NCI-H2081 (cell line): ENCODE measurements around the gene HOXD4.
A peak's percentile ranks its signal among the peaks of the same experiment; 100 is the strongest.

Source experiments
- DNase-seq, 2 experiments: peaks; one replicate each; lab custom pipeline; 2025; lab: John Stamatoyannopoulos, UW

HOXD4 gene

DNA sequence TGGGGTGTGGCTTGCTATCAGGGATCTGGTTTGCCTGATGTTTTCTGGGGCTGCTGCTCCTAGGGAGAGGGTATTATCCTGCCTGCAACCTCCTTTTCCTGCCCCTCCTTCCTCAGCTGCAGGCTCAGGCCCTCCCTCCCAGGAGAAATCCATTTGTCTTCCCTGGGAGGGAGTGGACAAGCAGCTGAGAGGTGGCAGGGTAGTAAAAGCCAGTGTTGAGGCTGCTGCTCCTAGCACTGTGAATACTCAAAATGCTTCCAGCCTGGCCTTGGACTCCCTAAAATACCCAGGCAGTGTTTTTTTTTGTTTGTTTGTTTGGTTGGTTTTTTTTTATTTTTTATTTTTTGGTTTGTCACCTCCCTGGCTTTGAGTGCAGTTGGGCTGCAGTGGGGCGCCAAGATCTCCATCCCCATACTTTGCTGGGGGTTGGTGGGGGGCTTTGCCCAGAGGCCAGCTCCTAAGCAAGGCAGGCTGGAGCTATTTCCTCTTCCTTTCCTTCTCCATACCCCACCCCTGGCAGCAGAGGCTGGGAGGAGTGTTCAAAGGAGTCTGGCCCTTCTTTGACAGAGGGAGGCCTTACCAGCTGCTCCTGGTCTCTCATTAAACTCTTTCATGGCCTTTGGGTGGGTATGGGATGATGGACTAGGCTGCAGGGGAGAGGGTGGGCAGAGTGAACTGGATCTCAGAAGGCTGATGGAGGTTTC lies 19.4 kb downstream of the HOXD4 start:
- DNase-seq, result peak in 1 of 2 experiments; percentile 7

DNA sequence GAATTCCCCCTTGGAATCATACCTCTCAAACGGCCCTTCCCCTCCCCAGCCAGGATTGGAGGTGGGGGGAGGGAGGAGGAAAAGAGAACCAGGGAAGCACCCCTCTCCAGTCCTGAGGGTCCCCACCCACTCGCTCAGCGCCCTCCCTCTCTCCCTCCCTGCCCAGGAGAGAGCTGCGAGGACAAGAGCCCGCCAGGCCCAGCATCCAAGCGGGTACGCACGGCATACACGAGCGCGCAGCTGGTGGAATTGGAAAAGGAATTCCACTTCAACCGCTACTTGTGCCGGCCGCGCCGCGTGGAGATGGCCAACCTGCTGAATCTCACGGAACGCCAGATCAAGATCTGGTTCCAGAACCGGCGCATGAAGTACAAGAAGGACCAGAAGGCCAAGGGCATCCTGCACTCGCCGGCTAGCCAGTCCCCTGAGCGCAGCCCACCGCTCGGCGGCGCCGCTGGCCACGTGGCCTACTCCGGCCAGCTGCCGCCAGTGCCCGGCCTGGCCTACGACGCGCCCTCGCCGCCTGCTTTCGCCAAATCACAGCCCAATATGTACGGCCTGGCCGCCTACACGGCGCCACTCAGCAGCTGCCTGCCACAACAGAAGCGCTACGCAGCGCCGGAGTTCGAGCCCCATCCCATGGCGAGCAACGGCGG lies 20.1 kb downstream of the HOXD4 start:
- no peak for DNase-seq

DNA sequence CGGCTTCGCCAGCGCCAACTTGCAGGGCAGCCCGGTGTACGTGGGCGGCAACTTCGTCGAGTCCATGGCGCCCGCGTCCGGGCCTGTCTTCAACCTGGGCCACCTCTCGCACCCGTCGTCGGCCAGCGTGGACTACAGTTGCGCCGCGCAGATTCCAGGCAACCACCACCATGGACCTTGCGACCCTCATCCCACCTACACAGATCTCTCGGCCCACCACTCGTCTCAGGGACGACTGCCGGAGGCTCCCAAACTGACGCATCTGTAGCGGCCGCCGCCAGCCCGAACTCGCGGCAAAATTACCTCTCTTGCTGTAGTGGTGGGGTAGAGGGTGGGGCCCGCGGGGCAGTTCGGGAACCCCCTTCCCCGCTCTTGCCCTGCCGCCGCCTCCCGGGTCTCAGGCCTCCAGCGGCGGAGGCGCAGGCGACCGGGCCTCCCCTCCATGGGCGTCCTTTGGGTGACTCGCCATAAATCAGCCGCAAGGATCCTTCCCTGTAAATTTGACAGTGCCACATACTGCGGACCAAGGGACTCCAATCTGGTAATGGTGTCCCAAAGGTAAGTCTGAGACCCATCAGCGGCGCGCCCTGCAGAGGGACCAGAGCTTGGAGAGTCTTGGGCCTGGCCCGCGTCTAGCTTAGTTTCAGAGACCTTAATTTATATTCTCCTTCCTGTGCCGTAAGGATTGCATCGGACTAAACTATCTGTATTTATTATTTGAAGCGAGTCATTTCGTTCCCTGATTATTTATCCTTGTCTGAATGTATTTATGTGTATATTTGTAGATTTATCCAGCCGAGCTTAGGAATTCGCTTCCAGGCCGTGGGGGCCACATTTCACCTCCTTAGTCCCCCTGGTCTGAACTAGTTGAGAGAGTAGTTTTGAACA lies 20.9 kb downstream of the HOXD4 start:
- no peak for DNase-seq

- DNase-seq, result no peak
Observed at GRCh38 chr2:176172895-176173566, 21.7 kb downstream of the HOXD4 start.

DNA sequence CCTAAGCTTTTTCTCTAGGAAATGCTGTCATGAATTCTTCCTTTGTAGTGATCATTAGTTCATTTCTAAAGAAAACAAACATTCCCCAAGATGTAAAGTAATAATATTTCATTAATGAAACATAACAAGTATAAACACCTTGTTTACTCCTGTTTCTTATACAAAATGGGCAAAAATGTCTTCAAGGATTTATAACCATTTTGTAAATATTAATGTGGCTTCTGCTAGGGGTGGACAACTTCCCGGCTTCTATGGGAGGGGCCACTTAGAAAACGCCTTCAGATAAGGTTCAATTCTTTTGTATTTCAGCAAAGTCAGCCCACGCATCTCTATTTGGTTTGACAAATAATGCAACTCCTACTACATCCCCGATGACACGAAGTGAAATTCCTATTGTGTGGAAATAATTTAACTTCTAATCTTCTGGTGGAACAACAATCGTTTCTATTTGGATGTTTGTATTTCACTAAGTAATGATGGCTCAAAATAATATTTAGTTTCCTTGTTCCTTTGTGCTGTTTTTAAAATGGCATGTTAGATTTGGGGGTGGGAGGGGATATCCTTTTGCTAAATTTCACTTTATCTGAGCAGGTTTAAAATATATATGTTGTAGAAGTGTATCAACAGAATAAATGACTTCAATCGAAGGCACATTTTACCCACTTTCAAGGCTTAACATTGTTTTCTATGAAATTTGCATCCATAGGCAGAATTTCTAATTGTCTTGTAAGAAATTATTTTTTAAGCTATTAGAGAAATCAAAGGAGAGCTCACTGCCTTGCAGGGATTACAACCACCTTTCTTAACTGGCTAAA lies 22.4 kb downstream of the HOXD4 start:
- no peak for DNase-seq

DNA sequence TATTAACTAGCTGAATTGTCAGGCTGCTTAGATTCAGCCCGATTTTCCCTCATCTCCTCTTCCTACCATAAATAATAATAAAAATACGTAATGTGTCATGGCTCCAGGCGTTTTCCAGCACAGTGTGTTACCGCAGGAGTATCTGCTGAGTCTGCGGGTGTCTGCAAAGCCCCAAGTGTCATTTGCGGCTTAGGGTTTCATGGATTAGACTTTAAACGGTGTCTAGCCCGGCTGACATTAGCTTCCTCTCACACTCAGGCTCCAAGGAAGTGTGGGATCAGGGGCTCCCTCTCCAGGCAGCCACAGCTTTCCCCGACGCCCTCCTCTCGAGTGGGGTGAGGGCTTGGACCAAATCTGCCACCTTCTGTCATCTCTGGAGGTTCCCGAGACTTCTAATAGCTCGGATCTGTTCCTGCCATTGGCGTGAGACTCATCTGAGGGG lies 23.1 kb downstream of the HOXD4 start:
- peak in 1 of 2 experiments; percentile 34 for DNase-seq

GRCh38 chr2:176174824-176175708 lies 23.7 kb downstream of the HOXD4 start:
- peak; percentile 27 to 56 for DNase-seq

DNA sequence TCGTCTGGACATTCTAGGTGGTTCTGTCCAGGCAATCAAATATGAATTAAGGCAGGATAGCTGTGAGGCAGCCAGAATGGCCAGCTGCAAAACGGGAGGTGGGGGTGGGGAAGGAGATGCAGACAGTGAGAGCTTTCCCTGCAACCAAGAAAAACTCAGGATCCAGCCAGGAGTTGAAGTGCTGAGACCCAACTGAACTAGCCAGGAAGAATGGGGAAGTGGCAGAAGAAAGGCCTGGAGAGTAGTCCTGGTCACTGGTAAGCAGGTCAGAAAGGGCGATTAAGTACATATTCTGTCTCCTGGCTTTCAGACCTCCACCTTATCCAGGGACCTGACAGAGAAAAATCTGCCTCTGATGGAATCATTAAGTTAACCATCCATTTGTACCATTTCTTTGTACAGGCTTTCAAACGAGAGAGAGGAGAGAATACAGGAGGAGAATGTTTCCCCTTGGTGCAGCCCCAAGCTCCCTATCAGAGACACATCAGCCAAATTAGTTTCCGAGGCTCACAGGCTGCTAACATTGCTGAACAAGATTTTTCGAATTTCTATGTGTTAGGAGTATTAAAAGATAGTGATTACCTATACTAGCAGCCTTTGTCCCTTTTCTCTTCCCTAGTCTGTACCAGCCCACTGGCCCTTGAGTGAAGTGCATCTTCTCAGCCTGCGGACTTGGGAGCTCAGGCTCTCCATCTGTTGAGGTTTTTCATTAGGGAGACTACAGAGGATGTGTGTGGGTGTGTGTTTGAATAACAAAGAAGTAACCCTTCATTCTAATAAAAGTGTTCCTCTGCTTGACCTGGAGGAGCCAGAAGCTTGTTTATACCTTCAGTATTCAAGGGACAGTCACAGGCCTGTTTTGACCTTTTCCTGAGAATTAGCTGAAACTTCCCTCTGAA lies 24.6 kb downstream of the HOXD4 start:
- DNase-seq, result no peak

DNA sequence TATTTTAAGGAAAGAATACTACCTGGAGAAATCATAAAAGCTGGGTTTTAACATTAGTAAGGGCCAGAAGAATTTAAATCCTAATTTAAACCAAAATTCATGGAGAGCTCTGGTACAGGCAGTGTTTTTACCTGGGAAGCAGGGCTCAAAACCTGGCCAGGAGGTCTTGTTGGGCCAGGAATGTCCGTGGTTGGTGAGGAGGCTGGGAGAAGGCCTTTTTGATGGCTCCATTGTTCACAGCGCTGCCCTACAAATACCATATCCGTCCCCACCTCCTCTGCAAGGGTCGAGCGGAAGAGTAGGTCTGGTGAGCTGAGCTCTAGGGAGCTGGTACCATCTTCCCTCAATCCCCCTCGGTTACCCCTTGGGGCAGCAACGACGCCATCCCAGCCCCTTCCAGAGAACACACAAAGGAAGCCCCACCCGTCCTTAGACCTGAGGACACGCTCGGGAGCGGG lies 26.3 kb downstream of the HOXD4 start:
- DNase-seq, result no peak

DNA sequence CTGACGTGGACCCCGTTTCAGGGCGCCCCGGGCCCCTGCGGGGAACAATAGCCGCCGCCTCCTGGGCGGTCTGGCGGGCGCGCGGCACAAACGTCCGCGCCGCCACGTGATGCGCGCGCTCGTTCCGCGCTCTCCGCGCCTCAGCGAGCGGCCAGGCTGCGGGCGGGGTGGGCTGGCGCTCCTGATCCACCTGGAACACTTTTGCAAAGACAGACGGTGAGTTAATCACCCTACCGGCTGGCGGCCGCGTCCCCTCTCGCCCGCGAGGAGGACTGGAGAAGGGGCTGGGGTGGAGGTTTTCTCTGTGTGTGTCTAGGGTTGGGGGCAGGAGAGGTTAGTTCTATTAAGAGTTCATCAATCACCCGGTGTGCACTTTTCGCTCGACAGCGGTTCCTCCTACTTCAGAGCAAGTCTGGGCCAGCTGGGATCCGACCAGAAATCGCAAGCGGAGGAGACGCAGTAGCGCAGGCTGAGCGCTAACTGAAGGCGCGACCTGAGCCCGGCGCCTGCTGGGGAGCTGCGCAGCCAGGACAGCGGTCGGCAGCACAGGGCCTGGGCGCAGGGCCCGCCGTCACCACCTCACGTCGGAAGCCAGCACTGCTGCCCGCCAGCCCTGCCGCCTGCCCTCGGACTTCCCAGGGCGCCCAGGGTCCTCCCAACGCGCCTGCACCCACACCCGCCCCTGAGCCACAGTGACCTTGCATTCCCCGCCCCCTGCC lies 26.8 kb downstream of the HOXD4 start:
- peak; percentile 78 to 86 for DNase-seq

GRCh38 chr2:176178757-176179295 lies 27.5 kb downstream of the HOXD4 start:
- DNase-seq, result no peak

- DNase-seq, result no peak
Observed at GRCh38 chr2:176181551-176181950, 30.2 kb downstream of the HOXD4 start.

- no peak for DNase-seq
Observed at GRCh38 chr2:176182671-176183070, 31.3 kb downstream of the HOXD4 start.

- no peak for DNase-seq
Observed at GRCh38 chr2:176184749-176185148, 33.4 kb downstream of the HOXD4 start.

GRCh38 chr2:176186024-176186423 lies 34.7 kb downstream of the HOXD4 start:
- DNase-seq, result no peak

DNA sequence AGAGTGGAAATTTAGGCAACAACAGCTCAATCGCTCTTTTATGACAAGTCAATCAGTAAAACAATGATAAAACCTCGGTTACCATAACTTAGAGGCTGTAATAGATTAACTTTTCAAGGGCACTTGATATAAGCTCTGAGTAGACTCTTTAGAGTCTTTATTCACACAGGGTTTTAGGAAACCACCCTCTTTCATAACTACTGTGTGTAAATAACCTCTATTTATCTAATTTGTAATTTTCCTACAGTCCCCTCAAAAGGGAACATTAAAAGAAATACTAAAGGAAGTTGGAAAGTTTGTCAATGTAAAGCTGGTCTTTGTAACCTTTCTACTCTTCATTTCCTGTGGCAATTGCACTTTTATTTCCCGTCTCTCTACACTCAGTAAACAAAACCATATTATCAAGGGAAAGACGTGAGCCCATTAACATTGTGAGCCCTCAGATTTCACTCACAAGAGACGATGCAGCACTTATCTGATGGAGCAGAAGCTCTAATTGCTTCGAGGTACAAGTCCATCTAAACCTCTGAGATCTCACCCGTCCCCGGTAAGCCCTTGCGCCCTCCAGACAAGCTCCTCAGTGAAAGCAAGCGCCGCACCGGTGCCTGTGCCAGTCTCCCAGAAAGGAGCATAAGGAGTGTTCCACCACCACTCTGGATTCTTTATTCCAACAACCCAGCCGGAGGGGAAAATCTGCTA lies 36.0 kb downstream of the HOXD4 start:
- DNase-seq, result peak in 1 of 2 experiments; percentile 29
